ENCODE results near the gene MYH9.

Gene MYH9

GRCh38 chr22:36343720-36344105, 44.1 kb downstream of the MYH9 start:
- Histone ChIP-seq H3K27me3 (replicated peaks; ENCODE audit: control insufficient read depth, insufficient read depth, low read length) (no peaks in the 10 kb centered on the region), H3K4me3 (replicated peaks; ENCODE audit: low read depth, low read length) (no peak overlapping the region), H3K36me3 (ENCODE audit: control insufficient read depth, insufficient read depth, low read length) (peaks cover 49% of the 10 kb centered on the region)
- TF ChIP-seq CTCF (IDR thresholded peaks at IDR 0.05; ENCODE audit: insufficient read depth, low read length, poor library complexity, severe bottlenecking): no peak
- no peak for DNase-seq (ENCODE audit: extremely low read depth, insufficient read length)

GRCh38 chr22:36343070-36343719, 44.6 kb downstream of the MYH9 start:
- Histone ChIP-seq H3K27me3 (replicated peaks; ENCODE audit: control insufficient read depth, insufficient read depth, low read length) (no peaks in the 10 kb centered on the region), H3K36me3 (ENCODE audit: control insufficient read depth, insufficient read depth, low read length) (peaks cover 48% of the 10 kb centered on the region), H3K4me3 (replicated peaks; ENCODE audit: low read depth, low read length) (no peak overlapping the region)
- no peak for DNase-seq (ENCODE audit: extremely low read depth, insufficient read length)
- TF ChIP-seq CTCF (IDR thresholded peaks at IDR 0.05; ENCODE audit: insufficient read depth, low read length, poor library complexity, severe bottlenecking): no peak

- TF ChIP-seq CTCF (IDR thresholded peaks at IDR 0.05; ENCODE audit: insufficient read depth, low read length, poor library complexity, severe bottlenecking): no peak
- Histone ChIP-seq H3K4me3 (replicated peaks; ENCODE audit: low read depth, low read length) (no peak overlapping the region), H3K36me3 (ENCODE audit: control insufficient read depth, insufficient read depth, low read length) (peaks cover 44% of the 10 kb centered on the region), H3K27me3 (replicated peaks; ENCODE audit: control insufficient read depth, insufficient read depth, low read length) (no peaks in the 10 kb centered on the region)
- DNase-seq (ENCODE audit: extremely low read depth, insufficient read length): no peak
These were observed 46.1 kb downstream of the MYH9 start for GRCh38 chr22:36341640-36342041.

GRCh38 chr22:36340621-36341020, 47.1 kb downstream of the MYH9 start:
- TF ChIP-seq CTCF (IDR thresholded peaks at IDR 0.05; ENCODE audit: insufficient read depth, low read length, poor library complexity, severe bottlenecking): no peak
- no peak for DNase-seq (ENCODE audit: extremely low read depth, insufficient read length)
- Histone ChIP-seq H3K27me3 (replicated peaks; ENCODE audit: control insufficient read depth, insufficient read depth, low read length) (no peaks in the 10 kb centered on the region), H3K36me3 (ENCODE audit: control insufficient read depth, insufficient read depth, low read length) (peaks cover 48% of the 10 kb centered on the region), H3K4me3 (replicated peaks; ENCODE audit: low read depth, low read length) (no peak overlapping the region)

- H3K36me3 ChIP-seq (ENCODE audit: control insufficient read depth, insufficient read depth, low read length): peaks cover 53% of the 10 kb centered on the region
- H3K4me3 ChIP-seq (replicated peaks; ENCODE audit: low read depth, low read length): no peak overlapping the region
- DNase-seq (ENCODE audit: extremely low read depth, insufficient read length): no peak
- TF ChIP-seq CTCF (IDR thresholded peaks at IDR 0.05; ENCODE audit: insufficient read depth, low read length, poor library complexity, severe bottlenecking): no peak
- no peaks in the 10 kb centered on the region for H3K27me3 ChIP-seq (replicated peaks; ENCODE audit: control insufficient read depth, insufficient read depth, low read length)
These were observed 48.3 kb downstream of the MYH9 start for GRCh38 chr22:36339171-36340065.
